ENCODE data around the gene EML4.
"Not testable (repeated sequence)": the region's sequence is repeated elsewhere in the genome, so short reads cannot be mapped to it uniquely, and the experiment has no call there.

EML4 gene

GRCh38 chr2:42378415-42378814, 209.3 kb downstream of the EML4 start:
- no peak for DNase-seq (ENCODE audit: low read depth)
- no peak for TF ChIP-seq CTCF (IDR thresholded peaks at IDR 0.05; ENCODE audit: insufficient read depth, low read depth, low read length, missing control alignments)
- no peak overlapping the region for H3K4me3 ChIP-seq (ENCODE audit: low read depth, low read length)

DNA sequence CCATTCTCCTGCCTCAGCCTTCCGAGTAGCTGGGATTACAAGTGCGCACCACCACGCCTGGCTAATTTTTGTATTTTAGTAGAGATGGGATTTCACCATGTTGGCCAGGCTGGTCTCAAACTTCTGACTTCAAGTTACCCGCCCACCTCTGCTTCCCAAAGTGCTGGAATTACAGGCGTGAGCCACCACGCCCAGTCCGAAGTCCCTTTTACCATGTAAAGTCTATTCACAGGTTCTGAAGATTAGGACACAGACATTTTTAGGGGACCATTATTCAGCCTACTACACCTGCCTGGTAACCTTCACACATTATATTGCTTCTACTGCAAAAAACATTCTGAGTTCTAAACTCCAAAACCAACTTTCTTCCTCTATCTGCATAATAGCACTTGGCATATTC, 210.9 kb downstream of the EML4 start:
- not testable (repeated sequence) for H3K4me3 ChIP-seq (ENCODE audit: low read depth, low read length); DNase-seq (ENCODE audit: low read depth)

- DNase-seq (ENCODE audit: low read depth) = no peak
- no peak for TF ChIP-seq CTCF (IDR thresholded peaks at IDR 0.05; ENCODE audit: insufficient read depth, low read depth, low read length, missing control alignments)
- no peak overlapping the region for H3K4me3 ChIP-seq (ENCODE audit: low read depth, low read length)
Measured at GRCh38 chr2:42382144-42382543, 213.0 kb downstream of the EML4 start.

All from GM12865 (cell line).